ENCODE measurements around the gene MAGI1.
"Not testable (repeated sequence)": the region's sequence is repeated elsewhere in the genome, so short reads cannot be mapped to it uniquely, and the experiment has no call there.

MAGI1 gene

DNA sequence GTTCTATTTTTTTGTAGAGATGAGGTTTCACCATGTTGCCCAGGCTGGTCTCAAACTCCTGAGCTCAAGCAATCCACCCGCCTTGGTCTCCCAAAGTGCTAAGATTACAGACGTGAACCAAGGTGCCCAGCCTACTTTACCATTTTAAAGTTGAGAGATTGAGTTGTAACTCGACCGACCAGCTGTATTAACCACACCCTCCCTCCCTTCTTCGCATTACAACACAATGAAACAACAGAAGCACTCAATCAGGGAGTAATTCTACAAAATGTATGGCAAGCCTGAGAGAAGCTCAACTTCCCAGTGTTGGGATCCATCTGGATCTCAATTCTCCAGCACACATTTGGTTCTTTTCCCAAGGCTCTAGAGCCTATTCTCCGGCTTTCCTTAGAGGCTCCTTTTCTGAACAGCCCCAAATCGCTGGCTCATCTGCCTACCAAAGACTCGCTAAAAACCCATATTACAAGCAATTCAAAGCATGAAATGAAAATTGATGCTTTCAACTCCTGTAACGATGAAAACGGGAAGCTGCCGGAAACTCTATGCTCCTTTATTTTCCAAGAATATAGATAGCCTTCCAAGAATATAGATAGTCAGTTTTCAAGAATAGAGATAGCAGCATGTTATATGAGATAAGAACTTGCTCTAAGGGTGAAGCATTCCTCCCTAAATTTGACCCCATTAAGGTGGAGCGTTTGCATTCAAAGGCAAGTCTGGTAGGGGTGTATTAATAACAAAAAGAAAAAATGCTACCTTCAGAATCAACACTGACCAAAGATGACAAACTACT, 450.9 kb downstream of the MAGI1 start:
- no peak for DNase-seq (ENCODE audit: low read depth)

DNA sequence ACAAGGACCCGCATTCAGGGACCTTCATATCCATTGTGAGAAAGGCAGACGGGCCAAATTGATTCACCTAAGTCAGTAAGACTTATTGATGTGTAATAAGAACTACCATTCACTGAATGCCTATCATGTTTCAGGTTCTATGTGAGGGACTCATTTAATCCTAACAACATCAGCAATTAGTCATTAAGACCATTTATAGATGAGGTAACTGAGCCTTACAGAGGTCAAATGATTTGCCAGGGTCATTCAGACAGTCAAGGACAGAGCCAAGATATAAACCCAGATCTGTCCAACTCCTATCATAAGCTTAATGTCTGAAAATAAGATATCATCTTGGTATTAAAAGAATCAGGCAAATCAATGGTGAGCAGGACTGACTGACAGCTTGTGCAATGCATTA, 453.8 kb downstream of the MAGI1 start:
- DNase-seq (ENCODE audit: low read depth): no peak

DNA sequence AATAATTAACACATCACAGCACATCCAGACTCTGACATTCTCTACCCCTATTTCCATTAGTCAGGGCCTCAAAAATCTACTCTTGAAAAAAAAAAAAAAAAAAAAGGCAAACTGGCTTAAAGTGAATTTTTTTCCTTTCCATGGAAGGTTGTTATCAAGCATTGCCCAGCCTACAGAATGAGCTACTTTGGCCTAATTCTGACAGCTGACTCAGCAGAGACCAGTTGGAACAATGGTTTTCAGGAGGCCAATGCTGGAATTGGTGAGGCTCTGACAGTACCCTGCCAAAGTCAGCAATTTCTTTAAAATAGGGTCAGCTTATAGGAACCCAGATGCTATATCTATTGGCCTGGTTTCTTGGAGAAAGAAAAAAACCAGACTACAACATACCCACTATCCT, 454.7 kb downstream of the MAGI1 start:
- no peak for DNase-seq (ENCODE audit: low read depth)

DNA sequence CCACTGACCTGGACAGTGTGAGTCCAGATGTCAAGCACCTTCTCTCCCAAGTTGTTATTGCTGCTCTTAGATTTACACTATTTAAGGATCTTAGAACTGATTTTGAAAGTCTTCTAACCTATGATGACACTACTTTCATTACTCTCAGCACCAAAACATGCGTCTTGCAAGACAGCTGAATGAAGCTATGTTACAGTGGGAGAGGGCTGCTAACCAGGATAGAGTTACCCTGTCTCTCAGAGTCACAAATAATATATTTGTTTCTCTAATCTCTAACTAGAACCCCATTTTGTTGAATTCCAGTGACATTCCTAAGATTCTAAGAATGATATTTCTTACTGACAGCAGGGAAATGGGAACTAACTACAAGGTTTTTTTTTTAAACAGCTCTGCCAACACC, 455.5 kb downstream of the MAGI1 start:
- DNase-seq (ENCODE audit: low read depth): no peak

DNA sequence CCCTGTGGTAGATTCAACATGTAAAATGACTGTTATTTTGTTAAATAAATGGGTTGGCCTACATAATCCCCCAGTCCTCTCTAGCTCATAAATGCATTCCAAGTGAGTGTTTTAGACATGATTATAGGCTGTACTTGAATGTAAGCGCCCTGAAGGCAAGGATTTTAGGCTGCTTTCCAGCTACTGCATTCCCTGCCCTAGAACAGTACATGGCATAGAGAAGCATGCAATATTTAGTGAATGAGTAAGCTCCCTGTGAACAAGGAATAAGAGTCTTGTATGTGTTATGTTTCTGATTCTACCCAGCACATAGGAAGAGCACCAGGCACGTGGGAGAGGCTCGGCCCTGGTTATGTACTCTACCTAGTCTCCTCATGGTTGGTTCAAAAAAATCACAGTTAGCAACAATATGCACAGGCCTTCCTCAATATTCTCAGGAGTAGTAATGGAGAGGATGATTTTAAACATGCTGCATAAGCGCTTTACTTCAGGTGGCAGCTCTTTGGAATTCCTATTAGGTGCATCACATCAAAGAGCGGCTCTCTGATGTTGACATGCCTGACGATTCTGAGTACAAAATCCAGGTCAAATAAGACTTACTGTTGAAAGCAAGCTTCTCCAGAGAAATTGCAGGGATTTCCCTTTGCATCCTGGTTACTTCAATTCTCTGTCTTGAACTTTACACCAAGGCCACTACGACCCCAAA, 456.6 kb downstream of the MAGI1 start:
- DNase-seq (ENCODE audit: low read depth): no peak

DNA sequence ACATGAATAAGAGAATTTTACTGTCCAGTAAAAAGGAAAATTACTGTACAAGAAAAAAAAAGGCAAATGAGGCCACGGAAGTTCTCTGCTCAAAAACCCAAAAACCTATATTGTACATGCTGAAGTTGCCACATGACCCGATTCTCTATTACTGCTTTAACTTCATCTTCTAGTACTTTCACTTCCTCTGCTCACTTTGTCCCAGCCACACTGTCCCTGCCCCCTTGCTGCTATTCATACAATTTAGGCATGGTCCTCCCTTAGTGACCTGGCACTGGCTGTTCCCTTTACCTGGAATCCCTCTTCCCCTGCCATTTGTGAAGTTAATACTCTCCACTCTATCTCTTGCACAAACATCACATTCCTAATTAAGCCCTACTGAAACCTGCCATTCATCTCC, 457.4 kb downstream of the MAGI1 start:
- no peak for DNase-seq (ENCODE audit: low read depth)

DNA sequence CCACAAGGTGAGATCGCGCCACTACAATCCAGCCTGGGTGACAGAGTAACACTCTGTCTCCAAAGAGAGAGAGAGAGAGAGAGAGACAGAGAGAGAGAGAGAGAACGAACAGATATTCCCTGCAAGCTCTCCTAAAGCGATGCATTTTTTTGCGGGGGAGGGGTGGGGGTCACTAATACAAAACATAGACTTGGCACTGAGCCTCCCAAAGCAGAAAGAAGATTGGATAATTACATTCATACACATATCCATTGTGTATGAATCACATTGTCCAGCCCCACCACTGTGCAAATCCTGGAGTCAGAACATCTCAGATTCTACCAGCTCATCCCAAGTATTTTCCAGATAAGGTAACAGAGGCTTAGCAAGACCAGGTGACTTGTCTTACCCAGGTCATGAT, 459.9 kb downstream of the MAGI1 start:
- no peak for DNase-seq (ENCODE audit: low read depth)

DNA sequence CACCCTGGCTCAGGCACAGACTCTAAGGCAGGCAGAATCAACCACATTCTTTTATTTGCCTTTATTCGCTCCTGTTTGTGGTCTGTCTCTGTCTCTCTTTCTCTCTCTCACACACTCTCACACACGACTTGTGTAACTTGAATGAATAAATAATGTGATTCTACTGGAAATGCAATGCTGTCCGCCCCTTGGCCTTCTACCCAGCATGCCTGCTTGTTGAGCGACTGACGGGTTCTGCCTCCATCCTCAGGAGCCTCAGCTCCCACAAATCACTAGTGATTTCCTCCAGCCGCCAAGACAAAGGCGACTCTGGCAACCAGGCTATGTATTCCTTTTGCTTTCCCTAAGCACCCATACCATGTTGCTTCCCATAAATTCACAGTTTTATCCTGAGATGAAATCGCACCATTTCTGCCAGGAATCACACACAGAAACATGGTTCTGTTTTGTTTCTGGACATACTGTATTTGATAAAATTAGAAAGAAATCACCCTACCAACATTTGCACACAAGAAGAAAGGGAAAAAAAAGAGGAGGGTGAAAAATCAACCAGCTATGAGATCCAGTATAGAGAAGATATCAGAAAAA, 460.8 kb downstream of the MAGI1 start:
- DNase-seq (ENCODE audit: low read depth): no peak

DNA sequence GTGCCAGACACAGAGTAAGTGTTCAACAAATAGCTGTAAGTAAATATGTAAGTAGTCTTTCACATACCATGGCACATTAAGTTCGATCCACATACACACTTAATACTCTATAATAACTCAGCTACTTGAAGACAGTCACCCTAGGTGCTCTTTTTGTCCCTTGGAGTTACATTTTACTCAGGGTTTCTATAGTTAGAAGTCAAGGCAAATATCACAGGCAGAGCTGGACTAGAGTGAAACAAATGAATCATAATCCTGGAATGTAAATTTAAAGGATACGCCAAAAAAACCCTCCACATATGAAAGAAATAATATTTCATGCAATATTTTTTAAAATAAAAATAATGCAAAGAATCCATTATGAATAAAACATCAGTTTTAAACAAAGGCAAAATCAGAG, 461.8 kb downstream of the MAGI1 start:
- no peak for DNase-seq (ENCODE audit: low read depth)

DNA sequence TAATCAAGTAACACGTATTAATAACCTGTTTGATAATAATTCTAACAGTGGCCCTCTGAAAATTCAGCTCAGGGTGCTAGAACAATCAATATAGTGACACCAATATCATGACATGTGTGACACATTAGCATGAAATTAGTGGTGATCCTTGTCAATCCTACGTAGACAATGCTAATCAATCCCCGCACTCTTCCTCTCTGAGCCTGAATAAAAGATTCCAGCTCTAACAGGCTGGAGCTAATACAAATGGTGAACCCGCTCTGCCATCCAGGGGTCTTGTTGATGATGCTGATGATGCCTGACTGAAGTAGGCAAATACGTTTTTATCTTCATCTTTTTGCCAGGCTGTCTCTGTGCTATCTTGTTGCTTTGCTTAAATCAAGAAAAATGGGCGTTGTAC, 462.5 kb downstream of the MAGI1 start:
- DNase-seq (ENCODE audit: low read depth): no peak

DNA sequence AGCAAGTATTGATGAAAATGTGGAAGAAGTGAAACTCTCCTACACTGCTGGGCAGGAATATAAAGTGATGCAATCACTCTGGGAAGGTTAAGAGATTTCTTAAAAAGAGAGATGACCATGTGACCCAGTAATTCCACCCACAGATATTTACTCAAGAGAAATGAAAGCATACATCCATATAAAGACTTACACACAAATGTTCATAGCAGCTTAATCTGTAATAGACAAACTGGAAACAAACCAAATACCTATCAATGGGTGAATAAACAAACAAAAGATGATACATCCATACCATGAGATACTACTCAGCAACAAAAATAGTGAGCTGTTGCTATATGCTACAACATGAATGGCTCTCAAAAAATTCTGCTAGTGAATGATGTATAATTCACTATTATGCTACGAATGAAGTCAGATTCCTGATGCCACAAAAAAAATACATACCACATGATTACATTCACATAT, 463.3 kb downstream of the MAGI1 start:
- DNase-seq (ENCODE audit: low read depth): no peak

DNA sequence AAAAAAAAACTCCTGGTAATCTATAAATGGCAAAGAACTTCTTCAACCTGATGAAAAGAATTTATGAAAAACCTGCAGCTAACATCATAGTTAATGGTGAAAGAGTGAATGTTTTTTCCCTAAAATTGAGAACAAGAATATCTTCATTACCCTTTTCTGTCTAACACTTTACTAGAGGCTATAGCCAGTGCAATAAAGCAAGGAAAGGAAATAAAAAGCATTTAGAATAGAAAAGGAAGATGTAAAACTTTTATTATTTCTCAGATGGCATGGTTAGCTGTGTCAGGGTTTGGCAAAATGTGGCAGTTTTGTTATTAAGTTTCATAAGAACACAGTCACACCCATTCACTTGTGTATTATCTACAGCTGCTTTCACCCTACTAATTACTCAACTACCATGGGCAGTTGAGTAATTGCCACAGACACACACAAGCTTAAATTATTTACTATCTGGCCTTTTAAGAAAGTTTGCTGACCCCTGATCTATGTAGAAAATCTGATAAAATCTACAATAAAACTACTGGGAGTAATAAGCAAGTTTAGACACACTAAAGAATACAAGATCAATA, 465.1 kb downstream of the MAGI1 start:
- DNase-seq (ENCODE audit: low read depth): no peak

DNA sequence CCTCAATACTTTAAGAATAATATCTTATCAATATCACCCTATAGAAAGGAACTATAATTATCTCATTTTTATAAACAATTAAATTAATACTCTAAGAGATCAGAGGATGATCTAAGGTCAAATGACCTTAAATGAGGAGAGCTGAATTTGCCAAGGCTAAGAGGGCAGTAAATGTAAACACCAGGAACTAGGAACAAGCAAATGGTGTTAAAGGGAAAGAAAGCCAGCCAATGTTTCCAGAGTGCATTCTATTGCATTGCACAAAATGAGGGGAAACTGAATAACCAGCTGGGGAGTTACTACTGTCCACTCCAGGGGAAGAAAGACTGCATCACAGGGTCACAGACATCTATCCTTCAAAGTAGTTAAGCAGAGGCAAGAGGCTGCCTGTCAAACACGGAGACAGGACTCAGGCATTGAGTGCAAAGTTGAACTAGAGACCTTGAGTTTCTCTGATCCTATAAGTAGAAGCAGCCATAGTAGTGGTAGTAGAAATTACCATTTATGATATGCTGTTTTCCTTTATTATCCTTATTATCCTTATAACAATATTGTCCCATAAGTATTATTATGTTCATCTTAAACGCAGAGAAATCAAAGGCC, 466.4 kb downstream of the MAGI1 start:
- no peak for DNase-seq (ENCODE audit: low read depth)

DNA sequence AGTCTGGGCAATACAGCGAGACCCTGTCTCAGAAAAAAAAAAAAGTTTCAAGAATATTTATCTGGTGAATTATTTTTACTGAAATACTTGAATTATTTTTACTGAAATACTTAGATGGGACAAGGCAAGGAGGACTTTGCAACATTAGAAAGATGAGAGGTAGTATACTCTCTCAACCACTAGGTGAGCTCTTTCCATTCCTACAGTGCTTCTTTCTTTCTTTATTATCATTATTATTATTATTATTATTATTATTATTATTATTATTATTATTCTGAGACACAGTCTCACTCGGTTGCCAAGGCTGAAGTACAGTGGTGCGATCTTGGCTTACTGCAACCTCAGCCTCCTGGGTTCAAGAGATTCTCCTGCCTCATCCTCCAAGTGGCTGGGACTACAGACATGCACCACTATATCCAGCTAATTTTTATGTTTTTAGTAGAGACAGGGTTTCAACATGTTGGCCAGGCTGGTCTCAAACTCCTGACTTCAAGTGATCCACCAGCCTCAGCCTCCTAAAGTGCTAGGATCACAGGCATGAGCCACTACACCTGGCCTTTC, 468.8 kb downstream of the MAGI1 start:
- no peak for DNase-seq (ENCODE audit: low read depth)

DNA sequence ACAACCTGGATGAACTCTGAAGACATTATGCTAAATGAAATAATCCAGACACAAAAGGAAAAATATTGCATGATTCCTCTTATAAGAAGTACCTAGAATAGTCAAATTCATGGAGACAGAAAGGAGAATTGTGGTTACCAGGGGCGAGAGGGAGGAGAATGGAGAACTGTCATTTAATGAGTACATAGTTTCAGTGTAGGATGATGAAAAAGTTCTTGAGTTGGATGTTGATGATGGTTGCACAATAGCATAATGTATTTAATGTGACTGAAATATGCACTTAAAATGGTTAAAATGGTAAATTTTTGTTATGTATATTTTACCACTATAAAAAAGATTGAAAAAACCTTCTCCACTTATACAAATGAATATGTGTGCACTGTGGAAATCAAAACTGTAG, 469.6 kb downstream of the MAGI1 start:
- no peak for DNase-seq (ENCODE audit: low read depth)

DNA sequence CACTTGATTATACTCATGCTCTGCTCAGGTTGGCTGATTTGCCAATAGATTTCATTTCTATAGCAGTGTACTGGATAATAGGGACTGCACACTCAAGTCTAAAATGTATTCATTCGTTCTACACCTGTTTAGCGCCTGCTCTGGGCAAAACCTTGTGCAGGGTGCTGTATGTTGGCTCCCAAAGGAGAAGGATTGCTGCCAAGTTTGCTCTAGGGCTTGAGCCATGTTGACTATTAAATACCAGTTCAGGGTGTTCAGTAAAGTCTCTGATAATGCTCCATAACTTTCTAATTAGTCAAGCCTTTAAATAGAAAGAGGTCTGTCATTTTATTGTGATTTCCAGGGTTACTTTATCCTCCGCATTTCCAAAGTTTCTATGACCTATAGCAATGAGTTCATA, 470.2 kb downstream of the MAGI1 start:
- DNase-seq (ENCODE audit: low read depth): no peak

DNA sequence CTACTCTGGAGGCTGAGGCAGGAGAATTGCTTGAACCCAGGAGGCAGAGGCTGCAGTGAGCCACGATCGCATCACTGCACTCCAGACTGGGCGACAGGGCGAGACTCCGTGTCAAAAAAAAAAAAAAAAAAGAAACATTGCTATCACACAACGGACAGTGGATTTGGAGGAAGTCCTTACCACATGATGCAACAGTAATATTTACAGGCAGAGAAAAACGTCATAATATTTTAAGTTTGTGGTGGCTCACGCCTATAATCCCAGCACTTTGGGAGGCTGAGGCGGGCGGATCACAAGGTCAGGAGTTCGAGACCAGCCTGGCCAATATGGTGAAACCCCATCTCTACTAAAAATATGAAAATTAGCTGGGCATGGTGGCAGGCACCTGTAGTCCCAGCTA, 473.0 kb downstream of the MAGI1 start:
- DNase-seq (ENCODE audit: low read depth): not testable (repeated sequence)

DNA sequence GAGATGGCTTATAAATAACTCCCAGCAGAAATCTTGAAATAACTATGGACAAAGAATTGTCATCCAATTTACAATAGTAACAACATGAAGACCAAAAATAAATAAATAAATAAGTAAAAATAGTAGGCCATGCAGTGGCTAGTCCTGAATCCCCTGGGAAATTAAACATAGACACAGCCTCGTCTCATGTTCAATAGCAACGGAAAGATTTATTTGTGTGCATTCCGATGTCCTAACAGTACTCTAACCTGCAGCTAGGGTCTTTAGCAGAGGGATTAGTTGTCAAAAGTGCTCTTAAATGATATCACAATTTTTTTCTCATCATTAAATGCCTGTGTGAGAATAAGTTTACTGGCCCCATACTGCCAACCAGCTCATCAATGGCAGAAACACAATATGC, 474.2 kb downstream of the MAGI1 start:
- no peak for DNase-seq (ENCODE audit: low read depth)

DNA sequence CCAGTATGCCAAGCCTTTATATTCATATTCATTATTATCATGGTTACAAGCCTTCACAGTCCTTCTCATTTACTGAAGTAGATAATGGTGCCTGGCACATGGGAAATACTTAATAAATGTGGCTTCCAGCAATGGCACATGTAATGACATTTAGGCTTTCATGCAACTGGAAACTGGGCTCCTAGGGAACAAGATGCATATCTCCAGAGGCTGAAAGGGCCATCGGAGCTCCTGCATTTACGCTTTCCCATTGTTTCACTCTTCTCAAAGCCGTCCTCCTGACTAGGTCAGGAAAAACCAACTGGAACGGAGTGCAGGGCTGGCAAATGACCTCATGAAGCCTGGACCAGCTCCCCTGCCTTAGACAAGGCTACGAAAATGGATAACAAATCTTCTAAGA, 474.9 kb downstream of the MAGI1 start:
- no peak for DNase-seq (ENCODE audit: low read depth)

DNA sequence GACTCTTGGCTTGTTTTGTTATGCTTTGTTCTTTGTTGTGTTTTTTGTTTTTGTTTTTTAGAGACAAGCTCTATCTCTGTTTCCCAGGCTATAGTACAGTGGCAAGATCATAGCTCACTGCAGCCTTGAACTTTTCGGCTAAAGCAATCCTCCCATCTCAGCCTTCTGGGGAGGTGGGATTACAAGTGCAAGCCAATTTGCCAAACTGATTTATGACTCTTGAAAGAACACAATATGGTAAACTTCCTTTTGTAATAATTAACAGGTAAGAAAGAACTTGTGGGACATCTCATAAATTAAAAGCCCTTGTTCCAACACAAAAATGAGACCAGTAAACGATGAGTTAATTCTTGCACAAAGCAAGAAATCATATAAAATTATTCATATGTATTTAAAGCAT, 476.3 kb downstream of the MAGI1 start:
- DNase-seq (ENCODE audit: low read depth): no peak

DNA sequence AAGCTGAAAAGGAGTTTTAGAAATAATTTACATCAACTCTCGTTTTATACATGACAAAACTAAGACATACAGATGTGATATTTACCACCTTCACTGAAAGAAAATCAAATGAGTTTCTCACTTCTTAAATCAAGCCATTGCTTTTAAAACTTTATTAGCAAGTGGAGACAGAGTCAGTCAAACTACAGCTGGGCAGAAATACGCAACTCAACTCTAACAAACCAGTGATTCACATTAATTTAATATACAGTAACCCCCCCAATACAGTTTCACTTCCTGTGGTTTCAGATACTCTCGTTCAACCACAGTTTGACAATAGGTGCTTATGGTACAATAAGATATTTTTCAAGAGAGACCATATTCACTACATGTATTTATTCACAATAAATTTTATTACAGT, 477.1 kb downstream of the MAGI1 start:
- DNase-seq (ENCODE audit: low read depth): no peak

DNA sequence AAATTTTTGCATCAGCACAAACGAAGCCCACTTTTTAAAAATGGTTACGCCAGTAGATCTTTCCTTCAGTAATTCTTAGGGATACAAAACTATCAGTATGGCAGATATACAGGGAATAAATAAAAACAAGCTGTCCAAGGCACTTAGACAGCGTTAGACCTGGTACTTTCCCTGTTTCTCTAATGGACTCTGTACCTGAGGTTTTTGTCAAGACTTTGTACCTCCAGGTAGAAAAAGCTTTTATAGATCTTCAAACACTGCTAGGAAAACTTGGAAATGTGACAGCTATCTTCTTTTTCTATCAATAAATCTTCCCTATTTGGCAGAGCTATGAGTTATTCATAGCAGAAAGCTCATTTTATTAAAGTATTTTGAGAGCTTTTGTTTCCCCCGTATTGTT, 477.8 kb downstream of the MAGI1 start:
- no peak for DNase-seq (ENCODE audit: low read depth)

All from stimulated activated CD8-positive, alpha-beta memory T cell treated with anti-CD3 and anti-CD28 coated beads, Interleukin-15, amount 100 ng/mL, for 24 hours (primary cell).